ENCODE data around the gene HAUS8.
"Not testable (repeated sequence)": the region's sequence is repeated elsewhere in the genome, so short reads cannot be mapped to it uniquely, and the experiment has no call there.

HAUS8 gene

GRCh38 chr19:17021328-17021727 lies 53.9 kb downstream of the HAUS8 start:
- no peak overlapping the region for H3K4me3 ChIP-seq (replicated peaks; ENCODE audit: low read depth, low read length)
- DNase-seq (ENCODE audit: extremely low read depth, low read depth): no peak
- TF ChIP-seq, protein P1, sequence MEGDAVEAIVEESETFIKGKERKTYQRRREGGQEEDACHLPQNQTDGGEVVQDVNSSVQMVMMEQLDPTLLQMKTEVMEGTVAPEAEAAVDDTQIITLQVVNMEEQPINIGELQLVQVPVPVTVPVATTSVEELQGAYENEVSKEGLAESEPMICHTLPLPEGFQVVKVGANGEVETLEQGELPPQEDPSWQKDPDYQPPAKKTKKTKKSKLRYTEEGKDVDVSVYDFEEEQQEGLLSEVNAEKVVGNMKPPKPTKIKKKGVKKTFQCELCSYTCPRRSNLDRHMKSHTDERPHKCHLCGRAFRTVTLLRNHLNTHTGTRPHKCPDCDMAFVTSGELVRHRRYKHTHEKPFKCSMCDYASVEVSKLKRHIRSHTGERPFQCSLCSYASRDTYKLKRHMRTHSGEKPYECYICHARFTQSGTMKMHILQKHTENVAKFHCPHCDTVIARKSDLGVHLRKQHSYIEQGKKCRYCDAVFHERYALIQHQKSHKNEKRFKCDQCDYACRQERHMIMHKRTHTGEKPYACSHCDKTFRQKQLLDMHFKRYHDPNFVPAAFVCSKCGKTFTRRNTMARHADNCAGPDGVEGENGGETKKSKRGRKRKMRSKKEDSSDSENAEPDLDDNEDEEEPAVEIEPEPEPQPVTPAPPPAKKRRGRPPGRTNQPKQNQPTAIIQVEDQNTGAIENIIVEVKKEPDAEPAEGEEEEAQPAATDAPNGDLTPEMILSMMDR (IDR thresholded peaks at IDR 0.05; ENCODE audit: low read depth, low read length, missing control alignments): no peak

GRCh38 chr19:17020823-17021222 lies 54.4 kb downstream of the HAUS8 start:
- no peak overlapping the region for H3K4me3 ChIP-seq (replicated peaks; ENCODE audit: low read depth, low read length)
- DNase-seq (ENCODE audit: extremely low read depth, low read depth): no peak
- TF ChIP-seq, protein P1 (IDR thresholded peaks at IDR 0.05; ENCODE audit: low read depth, low read length, missing control alignments): no peak

DNA sequence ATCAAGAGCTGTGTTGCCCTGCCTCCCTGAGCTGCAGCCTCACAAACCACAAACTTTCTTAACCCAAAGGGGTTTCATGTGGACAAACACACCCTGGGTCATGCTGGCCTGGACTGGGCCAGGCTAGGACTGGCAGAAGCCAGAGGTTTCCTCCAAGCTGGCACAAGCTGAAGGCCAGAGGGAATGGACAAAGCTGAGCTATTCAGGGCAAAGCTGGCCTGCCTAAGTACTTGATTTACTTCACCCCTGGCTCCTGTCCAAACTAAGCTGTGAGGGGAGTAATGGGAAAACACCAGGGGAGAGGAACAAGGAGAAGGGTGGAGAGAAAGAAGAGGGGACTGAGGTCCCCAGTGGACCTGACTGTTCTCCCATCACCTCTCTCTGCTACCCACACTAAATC lies 54.9 kb downstream of the HAUS8 start:
- H3K4me3 ChIP-seq (replicated peaks; ENCODE audit: low read depth, low read length): no peak overlapping the region
- TF ChIP-seq, protein P1 (IDR thresholded peaks at IDR 0.05; ENCODE audit: low read depth, low read length, missing control alignments): no peak
- DNase-seq (ENCODE audit: extremely low read depth, low read depth): no peak

GRCh38 chr19:17014212-17014861 lies 60.9 kb downstream of the HAUS8 start:
- DNase-seq (ENCODE audit: extremely low read depth, low read depth); H3K4me3 ChIP-seq (replicated peaks; ENCODE audit: low read depth, low read length): not testable (repeated sequence)

DNA sequence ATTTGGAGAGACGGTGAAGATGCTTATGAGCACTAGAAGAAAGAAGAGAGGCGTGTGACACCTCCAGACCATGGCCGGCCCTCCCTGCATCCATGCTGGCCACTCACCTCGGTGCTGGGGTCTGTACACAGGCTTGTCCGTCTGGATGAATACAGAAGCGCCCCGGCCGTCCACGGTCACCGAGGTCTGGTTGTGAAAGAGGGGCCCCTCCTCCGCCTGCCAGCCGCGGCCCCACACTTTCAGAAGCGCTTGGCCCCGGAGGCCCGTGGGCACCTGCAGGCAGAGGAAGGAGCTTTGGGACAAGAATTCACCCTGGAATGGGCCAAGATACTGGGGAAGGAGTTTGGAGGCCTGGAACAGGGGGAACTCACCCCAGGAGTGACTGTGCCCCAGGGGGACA lies 63.8 kb downstream of the HAUS8 start:
- DNase-seq (ENCODE audit: extremely low read depth, low read depth): no peak
- no peak overlapping the region for H3K4me3 ChIP-seq (replicated peaks; ENCODE audit: low read depth, low read length)
- TF ChIP-seq, protein P1 (IDR thresholded peaks at IDR 0.05; ENCODE audit: low read depth, low read length, missing control alignments): no peak

DNA sequence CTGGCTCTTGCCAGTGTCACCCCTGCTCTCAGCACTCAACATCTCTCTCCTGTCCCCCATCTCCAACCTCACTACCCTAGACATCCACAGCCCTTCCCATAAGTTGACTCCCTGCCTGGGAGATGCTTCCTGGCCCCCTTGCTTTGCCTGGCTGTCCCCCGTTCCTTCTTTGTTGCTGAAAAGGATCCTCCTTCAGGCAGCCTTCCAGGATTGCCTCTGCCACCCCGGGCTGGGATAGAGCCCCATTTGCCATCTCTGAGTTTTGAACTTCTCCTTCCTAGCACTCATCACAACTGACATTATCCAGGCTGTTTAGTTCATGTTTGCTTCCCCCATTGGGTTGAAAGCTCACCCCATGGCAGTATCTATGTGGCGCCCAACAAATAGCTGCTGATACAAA lies 68.7 kb downstream of the HAUS8 start:
- no peak for DNase-seq (ENCODE audit: extremely low read depth, low read depth)
- TF ChIP-seq, protein P1 (IDR thresholded peaks at IDR 0.05; ENCODE audit: low read depth, low read length, missing control alignments): no peak
- H3K4me3 ChIP-seq (replicated peaks; ENCODE audit: low read depth, low read length): no peak overlapping the region

- TF ChIP-seq, protein P1 (IDR thresholded peaks at IDR 0.05; ENCODE audit: low read depth, low read length, missing control alignments): no peak
- no peak for DNase-seq (ENCODE audit: extremely low read depth, low read depth)
- no peak overlapping the region for H3K4me3 ChIP-seq (replicated peaks; ENCODE audit: low read depth, low read length)
Measured at GRCh38 chr19:17005000-17005399, 70.3 kb downstream of the HAUS8 start.
